ENCODE results near the gene PLAGL1.
"Not testable (repeated sequence)": the region's sequence is repeated elsewhere in the genome, so short reads cannot be mapped to it uniquely, and the experiment has no call there.

PLAGL1 gene

GRCh38 chr6:143936347-143936746 is 71.7 kb downstream of the PLAGL1 start:
- DNase-seq, result no peak

DNA sequence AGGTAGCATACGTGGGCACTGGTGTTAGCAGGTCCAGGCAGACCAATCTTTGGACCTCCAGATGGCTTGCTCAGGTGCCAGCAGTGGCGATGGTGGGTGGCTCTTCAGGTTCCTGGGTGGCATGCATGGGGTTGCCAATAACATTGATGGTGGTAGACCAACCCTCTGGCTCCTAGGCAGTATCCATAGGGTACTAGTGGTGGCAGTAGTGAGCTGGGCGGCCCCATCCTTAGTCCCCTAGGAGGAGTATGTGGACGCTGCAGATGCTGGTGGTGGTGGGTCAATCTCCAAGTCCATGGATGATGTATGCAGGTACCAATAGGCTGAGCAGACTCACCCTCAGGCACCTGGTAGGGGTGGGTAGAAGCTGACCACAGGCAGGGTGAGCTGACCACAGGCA is 73.2 kb downstream of the PLAGL1 start:
- no peak for DNase-seq

- DNase-seq, result no peak
These were observed 73.7 kb downstream of the PLAGL1 start for GRCh38 chr6:143934331-143934730.

DNA sequence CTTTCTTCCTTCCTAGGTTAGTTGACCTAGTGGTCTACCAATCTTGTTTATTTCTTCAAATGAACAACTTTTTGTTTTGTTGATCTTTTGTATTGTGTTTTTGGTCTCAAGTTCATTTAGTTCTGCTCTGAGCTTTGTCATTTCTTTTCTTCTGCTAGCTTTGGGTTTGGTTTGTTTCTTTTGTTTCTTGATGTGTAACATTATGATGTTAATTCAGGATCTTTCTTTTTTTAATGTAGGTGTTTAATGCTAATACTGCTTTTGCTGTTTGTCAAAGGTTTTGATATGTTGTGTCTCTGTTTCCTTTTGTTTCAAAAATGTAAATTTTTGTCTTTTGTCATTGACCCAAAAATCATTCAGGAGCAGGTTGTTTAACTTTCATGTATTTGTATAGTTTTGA is 78.1 kb downstream of the PLAGL1 start:
- DNase-seq, result no peak

GRCh38 chr6:143928853-143929252 is 79.2 kb downstream of the PLAGL1 start:
- no peak for DNase-seq

GRCh38 chr6:143917026-143917425 is 91.0 kb downstream of the PLAGL1 start:
- not testable (repeated sequence) for DNase-seq

DNA sequence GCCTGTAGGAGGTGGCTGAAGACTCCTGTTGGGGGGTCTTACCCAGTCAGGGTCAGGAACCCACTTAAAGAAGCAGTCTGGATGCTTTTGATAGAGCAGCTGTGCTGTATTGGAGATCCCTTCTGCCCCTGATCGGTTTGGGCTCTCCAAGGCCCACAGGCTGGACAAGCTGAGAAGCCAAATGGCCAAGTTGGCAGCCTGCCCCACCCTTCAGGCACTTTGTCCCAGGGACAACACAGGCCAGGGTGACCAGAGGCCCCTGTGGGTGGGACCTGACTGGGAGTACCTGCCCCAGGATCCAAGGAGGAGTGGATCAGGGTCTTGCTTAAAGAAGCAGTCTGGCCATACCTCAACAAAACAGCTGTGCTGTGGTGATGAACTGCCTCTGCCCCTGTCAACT is 95.4 kb downstream of the PLAGL1 start:
- DNase-seq, result no peak

- no peak for DNase-seq
These were observed 97.0 kb downstream of the PLAGL1 start for GRCh38 chr6:143911028-143911427.

DNA sequence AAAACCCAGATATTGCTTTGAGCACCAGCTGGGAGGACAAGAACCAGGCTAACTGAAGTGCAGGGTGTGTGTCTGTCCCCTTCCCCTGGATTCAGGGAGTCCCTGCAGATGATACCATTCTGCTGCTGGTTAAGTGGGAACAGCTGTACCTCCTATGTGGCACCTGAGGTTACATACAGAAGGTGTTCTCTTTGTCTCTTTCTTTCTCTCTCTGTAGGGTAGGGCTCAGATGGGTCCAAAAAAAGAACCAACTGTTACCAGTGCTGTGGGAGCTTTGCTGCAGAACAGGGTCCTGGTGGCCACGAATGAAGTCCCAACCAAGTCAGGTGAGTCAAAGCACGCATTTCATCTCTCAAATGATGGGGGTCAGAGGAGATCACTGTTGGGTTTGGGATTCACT is 105.2 kb downstream of the PLAGL1 start:
- no peak for DNase-seq

DNA sequence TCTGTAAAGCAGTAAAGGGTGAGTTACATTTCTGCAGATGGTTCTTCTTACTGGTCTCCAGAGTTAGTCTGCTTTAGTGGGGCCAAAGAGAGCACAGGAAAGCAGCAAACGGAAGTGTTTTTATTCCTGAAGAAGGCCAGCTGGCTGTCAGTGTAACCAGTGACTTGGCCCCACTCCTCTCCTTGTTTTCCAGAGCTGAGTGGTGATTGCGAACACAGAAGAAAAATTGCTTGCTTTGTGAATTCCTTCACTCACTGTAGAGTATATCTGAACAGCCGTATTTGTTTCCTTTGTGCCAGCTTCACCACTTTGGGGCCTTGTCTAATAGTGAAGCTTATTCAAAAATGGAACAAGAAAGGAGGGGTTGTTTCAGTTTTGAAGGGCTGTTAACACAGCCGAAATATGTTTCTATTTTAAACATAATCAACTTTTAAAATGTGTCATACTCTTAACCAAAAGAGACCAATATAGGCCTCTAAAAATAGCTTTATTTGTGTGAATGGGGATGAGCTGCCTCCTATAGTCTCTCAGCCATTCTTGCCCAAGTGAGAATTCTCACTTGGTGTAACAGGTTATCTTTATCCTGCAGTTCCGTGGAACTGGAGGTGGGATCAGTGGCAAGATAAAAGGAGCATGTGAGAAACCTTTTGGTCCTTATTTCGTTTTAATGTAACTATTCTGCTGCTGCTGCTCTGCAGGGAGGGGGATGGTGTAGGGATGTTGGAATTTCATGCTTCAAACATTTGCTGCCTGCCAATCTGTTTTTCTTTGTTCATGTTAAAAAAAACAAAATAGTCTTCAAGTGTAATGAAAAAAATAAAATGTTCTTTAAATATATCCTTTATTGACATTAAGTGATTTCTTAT is 105.9 kb downstream of the PLAGL1 start:
- DNase-seq, result no peak

DNA sequence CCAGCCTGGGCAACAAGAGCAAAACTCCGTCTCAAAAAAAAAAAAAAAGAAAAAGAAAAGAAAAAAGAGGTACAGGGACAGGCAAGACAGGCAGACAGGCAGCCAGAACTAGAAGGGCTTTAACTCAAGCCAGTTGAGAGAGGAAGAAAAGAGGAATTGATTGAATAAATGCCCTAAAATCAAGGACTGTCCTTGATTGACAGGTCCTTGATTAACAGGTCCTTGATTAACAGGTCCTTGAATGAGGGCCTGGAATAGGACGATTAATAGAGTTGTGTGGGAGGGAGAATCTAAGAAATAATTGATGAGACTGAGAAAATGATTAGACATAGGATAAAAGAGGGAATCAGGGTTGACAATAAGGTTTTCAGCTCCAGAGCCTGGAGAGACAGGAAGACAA is 107.7 kb downstream of the PLAGL1 start:
- DNase-seq, result no peak

- no peak for DNase-seq
These were observed 111.8 kb downstream of the PLAGL1 start for GRCh38 chr6:143896126-143896860.

DNA sequence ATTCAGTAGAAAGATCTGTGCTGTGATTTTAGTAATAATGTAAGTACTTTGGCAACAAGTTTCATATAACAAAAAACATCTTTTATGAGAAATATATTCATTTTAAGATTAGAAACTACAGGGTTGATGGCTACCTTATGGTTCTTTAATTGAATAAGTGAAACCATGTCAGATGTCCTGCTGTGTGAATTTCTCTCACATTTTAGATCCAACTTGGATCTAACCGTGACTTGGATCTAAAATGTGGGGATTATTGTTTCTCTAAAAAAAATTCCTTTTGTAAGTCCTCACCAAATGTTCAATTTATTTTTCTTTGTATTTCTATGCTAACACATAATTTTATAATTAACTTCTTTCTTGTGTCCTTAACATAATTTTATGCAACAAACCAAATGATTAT is 113.4 kb downstream of the PLAGL1 start:
- no peak for DNase-seq

Measured in stimulated activated CD4-positive, alpha-beta T cell treated with anti-CD3 and anti-CD28 coated beads, Interleukin-4, amount 100 ng/mL, for 4 hours (primary cell).